B cell (primary cell): ENCODE data around the gene ERBB4. TPM values are rescaled to one million over a fixed set of nuclear protein-coding genes. Genes with fewer than 3 reads are reported as not detected.

Source experiments
- ATAC-seq: fragments of 200-7000 bp; cut with Tn5 transposase; one replicate; pipeline ENCODE4 v1.10.0; 2021; ENCODE audit warnings: low read depth, mild to moderate bottlenecking, moderate number of reproducible peaks, moderate library complexity
- CTCF ChIA-PET: fragments of 350-600 bp; sonication (Branson Sonifier 250); formaldehyde crosslinking; loops from one replicate; lab custom pipeline; 2021; ENCODE audit warnings: antibody characterized with exemption, inconsistent platforms; lab: Charles Lee
- POLR2A ChIA-PET: fragments of 350-600 bp; sonication (Branson Sonifier 250); formaldehyde crosslinking; loops from one replicate; lab custom pipeline; 2021; ENCODE audit warnings: antibody characterized with exemption; lab: Charles Lee
- DNase-seq: peaks from one replicate; pipeline ENCODE4 v3.0.0; 2013
- H2AFZ ChIP-seq: 2 replicates; pipeline ENCODE4 v1.6.1; 2012; ENCODE audit warnings: mild to moderate bottlenecking, low read depth, low read length; ENCODE audit not compliant: insufficient read depth, poor library complexity, severe bottlenecking
- H3K27ac ChIP-seq, 2 donors: 1 replicate in 1 of 2; 2 replicates in 1 of 2; pipeline ENCODE4 v1.5.1; 2012 to 2013; ENCODE audit warnings: low read length in 2 of 2, mild to moderate bottlenecking in 2 of 2, moderate library complexity in 1 of 2
- H3K27me3 ChIP-seq, 4 experiments: fragments of 200-600 bp in 1 of 4; sonication (generic) in 1 of 4; replicated peaks in 1 of 4; 1 replicate in 2 of 4; 2 replicates in 2 of 4; pipeline versions ENCODE4 v1.6.1 to v1.7.0; 2013 to 2016; ENCODE audit warnings: low read length in 3 of 4, mild to moderate bottlenecking in 2 of 4, mixed read lengths in 1 of 4, moderate library complexity in 1 of 4; ENCODE audit not compliant: insufficient read depth in 4 of 4, control insufficient read depth in 3 of 4; ENCODE audit errors: control extremely low read depth in 1 of 4
- H3K36me3 ChIP-seq, 2 experiments: replicated peaks in 1 of 2; 1 replicate in 1 of 2; 2 replicates in 1 of 2; pipeline versions ENCODE4 v1.6.1 to v1.7.1; 2013; ENCODE audit warnings: low read length in 1 of 2; ENCODE audit not compliant: insufficient read depth in 2 of 2, control insufficient read depth in 1 of 2; ENCODE audit errors: control extremely low read depth in 1 of 2, extremely low read depth in 1 of 2
- H3K4me1 ChIP-seq, 2 donors: fragments of 200-600 bp in 1 of 2; sonication (generic) in 1 of 2; 1 replicate in 1 of 2; 2 replicates in 1 of 2; pipeline versions ENCODE4 v1.5.1 to v1.6.1; 2013 to 2017; ENCODE audit warnings: low read length in 2 of 2; ENCODE audit not compliant: control insufficient read depth in 2 of 2, insufficient read depth in 2 of 2
- H3K4me2 ChIP-seq: replicated peaks from 2 replicates; pipeline ENCODE3; 2012; ENCODE audit warnings: mild to moderate bottlenecking, low read depth, low read length; ENCODE audit not compliant: poor library complexity, severe bottlenecking
- H3K4me3 ChIP-seq, 5 experiments: fragments of 200-600 bp in 1 of 5; sonication (generic) in 1 of 5; 1 replicate in 3 of 5; 2 replicates in 2 of 5; pipeline versions ENCODE4 v1.5.1 to v1.7.0; 2011 to 2016; ENCODE audit warnings: low read length in 4 of 5, mild to moderate bottlenecking in 4 of 5, low read depth in 2 of 5, control low read depth in 1 of 5, moderate library complexity in 1 of 5; ENCODE audit not compliant: insufficient read depth in 1 of 5; ENCODE audit errors: control extremely low read depth in 1 of 5, extremely low read depth in 1 of 5
- H3K79me2 ChIP-seq: fragments of 200-600 bp; sonication (generic); one replicate; pipeline ENCODE4 v1.6.0; 2016; ENCODE audit warnings: low read length; ENCODE audit not compliant: control insufficient read depth, insufficient read depth
- H3K9ac ChIP-seq: fragments of 200-600 bp; sonication (generic); 2 replicates; pipeline ENCODE4 v1.6.1; 2017; ENCODE audit warnings: mild to moderate bottlenecking, low read length, moderate library complexity
- H3K9me3 ChIP-seq, 3 donors: one replicate each; pipeline versions ENCODE4 v1.6.1 to v1.7.1; 2013; ENCODE audit warnings: low read length in 2 of 3; ENCODE audit not compliant: control insufficient read depth in 2 of 3, insufficient read depth in 1 of 3; ENCODE audit errors: control extremely low read depth in 1 of 3
- H4K20me1 ChIP-seq: 2 replicates; pipeline ENCODE4 v1.6.0; 2012; ENCODE audit warnings: mild to moderate bottlenecking, low read length; ENCODE audit not compliant: insufficient read depth, control insufficient read depth, poor library complexity, severe bottlenecking
- H3K27ac Mint-ChIP-seq: one replicate; pipeline ENCODE4 v1.8.0; 2021; ENCODE audit warnings: mixed read lengths
- H3K27me3 Mint-ChIP-seq: one replicate; pipeline ENCODE4 v1.8.0; 2021; ENCODE audit warnings: mixed read lengths
- H3K4me1 Mint-ChIP-seq: one replicate; pipeline ENCODE4 v1.8.0; 2021; ENCODE audit warnings: mixed read lengths
- H3K4me3 Mint-ChIP-seq: one replicate; pipeline ENCODE4 v1.8.0; 2021; ENCODE audit warnings: mixed read lengths
- H3K9me3 Mint-ChIP-seq: one replicate; pipeline ENCODE4 v1.8.0; 2022; ENCODE audit warnings: mixed read lengths; ENCODE audit not compliant: insufficient read depth
- EZH2 ChIP-seq: IDR thresholded peaks from 2 replicates; pipeline ENCODE4 v1.6.1; 2012; ENCODE audit warnings: borderline replicate concordance, low read depth, mild to moderate bottlenecking, moderate library complexity, low read length; ENCODE audit not compliant: insufficient read depth, poor library complexity, severe bottlenecking
- WGBS: methylation state at CpG from one replicate; pipeline ENCODE4 v1.1.5; 2013; ENCODE audit warnings: missing lambda C conversion rate; ENCODE audit not compliant: insufficient coverage; 5-methylcytosine and 5-hydroxymethylcytosine counted together
- intact Hi-C: fragments of 100-400 bp; cut with micrococcal nuclease; formaldehyde crosslinking; loops from one replicate; pipeline ENCODE4 v1.10.0; 2022
- polyA plus RNA-seq: library from polyadenylated mRNA; depleted of rRNA; stranded (reverse); fragments of >200 nt; gene quantifications from 2 replicates; pipeline ENCODE4 v1.2.3, GENCODE V29; 2012
- total RNA-seq, 2 donors: library from RNA; stranded (reverse); fragments of 120-200 nt in 1 of 2; gene quantifications; 1 replicate in 1 of 2; 2 replicates in 1 of 2; pipeline versions ENCODE4 v1.2.3 to v1.2.4, GENCODE V29; 2013 to 2022
- TF ChIP-seq, protein P1 (sequence below): fragments of 200-600 bp; IDR thresholded peaks from one replicate; pipeline ENCODE4 v1.8.0; 2022; ENCODE audit warnings: antibody characterized with exemption, mild to moderate bottlenecking

The ERBB4 gene
- total and polyA plus RNA-seq, 2 donors (not counting 1 experiment from before 2014, with no cell fraction given), result not detected

DNA sequence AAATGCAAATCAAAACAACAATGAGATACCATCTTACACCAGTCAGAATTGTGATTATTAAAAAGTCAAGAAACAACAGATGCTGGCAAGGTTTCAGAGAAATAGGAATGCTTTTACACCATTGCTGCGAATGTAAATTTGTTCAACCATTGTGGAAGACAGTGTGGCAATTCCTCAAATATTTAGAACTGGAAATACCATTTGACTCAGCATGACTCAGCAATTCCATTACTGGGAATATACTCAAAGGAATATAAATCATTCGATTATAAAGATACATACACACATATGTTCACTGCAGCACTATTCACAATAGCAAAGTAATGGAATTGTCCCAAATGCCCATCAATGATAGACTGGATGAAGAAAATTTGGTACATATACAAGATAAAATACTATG is 516.7 kb downstream of the ERBB4 start:
- Mint-ChIP-seq H3K9me3 (no peaks in the 10 kb centered on the region), H3K27ac (no peak overlapping the region), H3K27me3 (no peaks in the 10 kb centered on the region), H3K4me3 (no peak overlapping the region), H3K4me1 (no peaks in the 10 kb centered on the region)
- Histone ChIP-seq H3K36me3 (no peaks in the 10 kb centered on the region), H3K9me3 (no peaks in the 10 kb centered on the region), H3K4me1 (no peaks in the 10 kb centered on the region), H3K9ac (no peak overlapping the region), H2AFZ (no peak overlapping the region), H3K4me3 (no peak overlapping the region), H3K27me3 (no peaks in the 10 kb centered on the region), H4K20me1 (no peaks in the 10 kb centered on the region), H3K4me2 (no peak overlapping the region), H3K27ac (no peak overlapping the region), H3K79me2 (no peaks in the 10 kb centered on the region)
- ATAC-seq, result no peak
- ChIA-PET POLR2A (no interaction called here), CTCF (no interaction called here)
- WGBS, result no CpG with 5 or more reads among the region's 2 CpGs
- no peak for DNase-seq
- TF ChIP-seq, protein P1, sequence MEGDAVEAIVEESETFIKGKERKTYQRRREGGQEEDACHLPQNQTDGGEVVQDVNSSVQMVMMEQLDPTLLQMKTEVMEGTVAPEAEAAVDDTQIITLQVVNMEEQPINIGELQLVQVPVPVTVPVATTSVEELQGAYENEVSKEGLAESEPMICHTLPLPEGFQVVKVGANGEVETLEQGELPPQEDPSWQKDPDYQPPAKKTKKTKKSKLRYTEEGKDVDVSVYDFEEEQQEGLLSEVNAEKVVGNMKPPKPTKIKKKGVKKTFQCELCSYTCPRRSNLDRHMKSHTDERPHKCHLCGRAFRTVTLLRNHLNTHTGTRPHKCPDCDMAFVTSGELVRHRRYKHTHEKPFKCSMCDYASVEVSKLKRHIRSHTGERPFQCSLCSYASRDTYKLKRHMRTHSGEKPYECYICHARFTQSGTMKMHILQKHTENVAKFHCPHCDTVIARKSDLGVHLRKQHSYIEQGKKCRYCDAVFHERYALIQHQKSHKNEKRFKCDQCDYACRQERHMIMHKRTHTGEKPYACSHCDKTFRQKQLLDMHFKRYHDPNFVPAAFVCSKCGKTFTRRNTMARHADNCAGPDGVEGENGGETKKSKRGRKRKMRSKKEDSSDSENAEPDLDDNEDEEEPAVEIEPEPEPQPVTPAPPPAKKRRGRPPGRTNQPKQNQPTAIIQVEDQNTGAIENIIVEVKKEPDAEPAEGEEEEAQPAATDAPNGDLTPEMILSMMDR, result no peak
- TF ChIP-seq EZH2, result no peak
- intact Hi-C loops, result no loop called here

DNA sequence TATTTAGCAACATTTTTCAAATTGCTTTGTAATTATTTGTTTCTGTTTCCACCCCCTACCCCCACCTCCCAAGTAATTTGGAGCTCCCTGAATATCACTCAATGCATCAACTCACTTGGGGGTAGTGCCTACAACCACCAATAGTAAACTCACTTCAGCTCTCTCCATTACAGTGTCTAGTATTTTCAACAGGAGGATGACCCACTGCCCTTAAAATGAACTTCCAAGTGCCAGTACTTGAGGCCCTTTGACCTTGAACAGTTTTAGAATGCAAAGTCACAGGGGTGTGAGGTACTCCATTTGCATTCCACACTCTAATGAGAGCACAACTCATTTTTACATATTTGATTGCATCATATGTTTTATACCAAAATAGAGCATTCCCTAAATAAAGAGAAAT is 523.0 kb downstream of the ERBB4 start:
- Histone ChIP-seq H3K4me3 (no peak overlapping the region), H3K36me3 (no peaks in the 10 kb centered on the region), H4K20me1 (no peaks in the 10 kb centered on the region), H3K9me3 (peaks cover 0 to 6% (median 0%) of the 10 kb centered on the region in 3 donors), H2AFZ (no peak overlapping the region), H3K4me1 (no peaks in the 10 kb centered on the region), H3K27me3 (no peaks in the 10 kb centered on the region), H3K9ac (no peak overlapping the region), H3K79me2 (no peaks in the 10 kb centered on the region), H3K4me2 (no peak overlapping the region), H3K27ac (no peak overlapping the region)
- ATAC-seq (no peak), DNase-seq (no peak)
- POLR2A ChIA-PET, result no interaction called here
- CTCF ChIA-PET, result interaction anchor here (0.6 kb wide), 1 partner anchor 8 kb away, joined by 3 read pairs; no protein-coding TSS in a partner anchor
- Mint-ChIP-seq H3K4me3 (no peak overlapping the region), H3K9me3 (no peaks in the 10 kb centered on the region), H3K27me3 (no peaks in the 10 kb centered on the region), H3K4me1 (no peaks in the 10 kb centered on the region), H3K27ac (no peak overlapping the region)
- intact Hi-C loops, result no loop called here
- TF ChIP-seq EZH2, result no peak
- TF ChIP-seq, protein P1, result no peak
